Neural progenitor cell (in vitro differentiated cells): Measurements from ENCODE around the gene SH3D21. TPM values are rescaled to one million over a fixed set of nuclear protein-coding genes. Genes with fewer than 3 reads are reported as not detected.

Experiments
- DNase-seq: peaks from one replicate; pipeline ENCODE4 v3.0.0-alpha.2; 2016; ENCODE audit warnings: low spot score
- H2AFZ ChIP-seq: fragments of 200-600 bp; sonication (generic); replicated peaks from 2 replicates; pipeline ENCODE4 v1.6.1; 2016; ENCODE audit warnings: antibody characterized with exemption
- H3F3A ChIP-seq: fragments of 200-600 bp; sonication (generic); 2 replicates; pipeline ENCODE4 v1.6.1; 2016; ENCODE audit warnings: antibody characterized with exemption, low read depth
- H3K27ac ChIP-seq: fragments of 200-600 bp; sonication (generic); 2 replicates; pipeline ENCODE4 v1.5.1; 2016; ENCODE audit warnings: mild to moderate bottlenecking
- H3K27me3 ChIP-seq: fragments of 200-600 bp; sonication (generic); 2 replicates; pipeline ENCODE4 v1.6.1; 2016; ENCODE audit warnings: mild to moderate bottlenecking, moderate library complexity
- H3K36me3 ChIP-seq: fragments of 200-600 bp; sonication (generic); 2 replicates; pipeline ENCODE4 v1.5.1; 2016
- H3K4me1 ChIP-seq: fragments of 200-600 bp; sonication (generic); 2 replicates; pipeline ENCODE4 v1.6.1; 2016; ENCODE audit warnings: mixed run types
- H3K4me2 ChIP-seq: fragments of 200-600 bp; sonication (generic); 2 replicates; pipeline ENCODE4 v1.6.1; 2016
- H3K4me3 ChIP-seq: fragments of 200-600 bp; sonication (generic); 2 replicates; pipeline ENCODE4 v1.5.1; 2016
- H3K79me2 ChIP-seq: fragments of 200-600 bp; sonication (generic); 2 replicates; pipeline ENCODE4 v1.6.1; 2016; ENCODE audit warnings: low read depth
- H3K9ac ChIP-seq: fragments of 200-600 bp; sonication (generic); 2 replicates; pipeline ENCODE4 v1.6.1; 2016
- H3K9me3 ChIP-seq: fragments of 200-600 bp; sonication (generic); 2 replicates; pipeline ENCODE4 v1.5.1; 2016; ENCODE audit warnings: low read depth
- H4K20me1 ChIP-seq: fragments of 200-600 bp; sonication (generic); 2 replicates; pipeline ENCODE4 v1.6.1; 2016; ENCODE audit warnings: low read depth
- H3K27ac Mint-ChIP-seq: 3 replicates; pipeline ENCODE4 v1.8.0; 2021; ENCODE audit warnings: mixed read lengths
- H3K27me3 Mint-ChIP-seq: 2 replicates; pipeline ENCODE4 v1.8.0; 2022; ENCODE audit warnings: low read depth, mild to moderate bottlenecking, inconsistent platforms, moderate library complexity, mixed read lengths; ENCODE audit not compliant: insufficient read depth
- H3K36me3 Mint-ChIP-seq: 3 replicates; pipeline ENCODE4 v1.8.0; 2021; ENCODE audit warnings: mixed read lengths
- H3K4me1 Mint-ChIP-seq: 3 replicates; pipeline ENCODE4 v1.8.0; 2021; ENCODE audit warnings: mixed read lengths
- H3K4me3 Mint-ChIP-seq: 3 replicates; pipeline ENCODE4 v1.8.0; 2021; ENCODE audit warnings: mild to moderate bottlenecking, moderate library complexity, mixed read lengths
- H3K9me3 Mint-ChIP-seq: 3 replicates; pipeline ENCODE4 v1.8.0; 2020; ENCODE audit warnings: mixed read lengths
- CTCF ChIP-seq: fragments of 200-600 bp; sonication (generic); IDR thresholded peaks from 2 replicates; pipeline ENCODE4 v1.5.1; 2017; ENCODE audit warnings: antibody characterized with exemption, mild to moderate bottlenecking
- EZH2 ChIP-seq: fragments of 200-600 bp; sonication (generic); IDR thresholded peaks from 2 replicates; pipeline ENCODE4 v1.6.1; 2017; ENCODE audit warnings: antibody characterized with exemption, mild to moderate bottlenecking, moderate library complexity
- EZH2phosphoT487 ChIP-seq: fragments of 200-600 bp; sonication (generic); IDR thresholded peaks from 2 replicates; pipeline ENCODE4 v1.6.1; 2017; ENCODE audit warnings: antibody characterized with exemption
- total RNA-seq: library from RNA; depleted of rRNA; stranded (reverse); fragments of >200 nt; gene quantifications from 2 replicates; pipeline ENCODE4 v1.2.3, GENCODE V29; 2015; ENCODE audit warnings: low replicate concordance

The SH3D21 gene
- 6.1 and 15.1 TPM in 2 replicates for total RNA-seq

GRCh38 chr1:36306210-36306901, at the start of gene SH3D21:
Gene SH3D21 (plus strand): TSS chr1:36306368. CDS start chr1:36306421, 53 bp downstream.
- peaks cover 22% of the 10 kb centered on the region for H4K20me1 ChIP-seq
- H3K9ac ChIP-seq = peak within 1 kb of the TSS; percentile 23
- Mint-ChIP-seq H3K9me3 (no peaks in the 10 kb centered on the region), H3K4me1 (peaks cover 16% of the 10 kb centered on the region), H3K27ac (no peak within 1 kb of the TSS), H3K4me3 (peak within 1 kb of the TSS; percentile 91), H3K36me3 (peaks cover 15% of the 10 kb centered on the region), H3K27me3 (peaks cover 2% of the 10 kb centered on the region)
- peaks cover 27% of the 10 kb centered on the region for H3F3A ChIP-seq
- H3K27ac ChIP-seq = no peak within 1 kb of the TSS
- H2AFZ ChIP-seq = peak within 1 kb of the TSS; percentile 87
- DNase-seq = peak; percentile 87
- peak within 1 kb of the TSS; percentile 91 for H3K4me2 ChIP-seq
- TF ChIP-seq CTCF (peak; percentile 21), EZH2 (peak; percentile 36), EZH2phosphoT487 (no peak)
- peaks cover 11% of the 10 kb centered on the region for H3K4me1 ChIP-seq
- no peaks in the 10 kb centered on the region for H3K27me3 ChIP-seq
- H3K79me2 ChIP-seq = peaks cover 6% of the 10 kb centered on the region
- H3K36me3 ChIP-seq = peaks cover under 1% of the 10 kb centered on the region
- H3K4me3 ChIP-seq = peak within 1 kb of the TSS; percentile 80
- no peaks in the 10 kb centered on the region for H3K9me3 ChIP-seq

DNA sequence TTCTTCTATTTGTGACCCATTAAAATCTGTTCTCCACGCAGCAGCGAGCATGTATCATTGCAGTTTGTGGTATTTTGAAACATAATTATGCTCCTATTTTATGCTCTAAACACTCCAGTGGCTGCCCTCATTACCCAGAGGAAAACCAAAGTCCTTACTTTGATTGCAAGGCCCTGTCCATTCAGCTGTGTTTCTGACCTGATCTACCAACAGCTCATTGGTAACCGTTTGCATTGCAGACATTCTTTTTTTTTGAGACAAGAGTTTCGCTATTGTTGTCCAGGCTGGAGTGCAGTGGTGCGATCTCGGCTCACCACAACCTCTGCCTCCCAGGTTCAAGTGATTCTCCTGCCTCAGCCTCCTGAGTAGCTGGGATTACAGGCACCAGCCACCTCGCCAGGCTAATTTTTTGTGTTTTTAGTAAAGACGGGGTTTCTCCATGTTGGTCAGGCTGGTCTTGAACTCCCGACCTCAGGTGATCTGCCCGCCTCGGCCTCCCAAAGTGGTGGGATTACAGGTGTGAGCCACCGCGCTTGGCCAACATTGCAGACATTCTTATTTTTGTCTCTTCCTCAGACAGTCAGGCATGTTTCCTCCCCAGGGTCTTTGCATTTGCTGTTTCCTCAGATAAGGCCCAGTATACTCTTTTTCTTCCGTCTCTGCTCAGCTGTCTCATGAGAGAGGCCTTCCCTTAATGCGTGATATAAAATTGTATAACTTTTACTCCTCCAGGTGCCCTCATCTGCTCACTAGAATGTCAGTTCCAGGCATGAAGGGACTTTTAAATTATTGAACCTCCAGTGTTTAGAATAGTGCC, 49.4 kb upstream of the SH3D21 start:
- H3K36me3 Mint-ChIP-seq = peaks cover 19% of the 10 kb centered on the region
- H3K4me3 ChIP-seq = no peak overlapping the region
- H3K4me3 Mint-ChIP-seq = no peak overlapping the region
- no peaks in the 10 kb centered on the region for H3K27me3 ChIP-seq
- no peak for TF ChIP-seq EZH2phosphoT487
- TF ChIP-seq EZH2 = no peak
- TF ChIP-seq CTCF = no peak
- no peaks in the 10 kb centered on the region for H3K9me3 Mint-ChIP-seq
- no peaks in the 10 kb centered on the region for H3K4me1 ChIP-seq
- no peaks in the 10 kb centered on the region for H3K36me3 ChIP-seq
- H3K4me2 ChIP-seq = no peak overlapping the region
- H3K27ac Mint-ChIP-seq = peak overlapping the region; percentile 36
- H3K9ac ChIP-seq = no peak overlapping the region
- peaks cover 8% of the 10 kb centered on the region for H3F3A ChIP-seq
- H3K27ac ChIP-seq = no peak overlapping the region
- DNase-seq = no peak
- no peaks in the 10 kb centered on the region for H3K4me1 Mint-ChIP-seq
- H4K20me1 ChIP-seq = peaks cover 85% of the 10 kb centered on the region
- H3K27me3 Mint-ChIP-seq = no peaks in the 10 kb centered on the region
- no peaks in the 10 kb centered on the region for H3K9me3 ChIP-seq
- H3K79me2 ChIP-seq = peaks cover 92% of the 10 kb centered on the region
- no peak overlapping the region for H2AFZ ChIP-seq

DNA sequence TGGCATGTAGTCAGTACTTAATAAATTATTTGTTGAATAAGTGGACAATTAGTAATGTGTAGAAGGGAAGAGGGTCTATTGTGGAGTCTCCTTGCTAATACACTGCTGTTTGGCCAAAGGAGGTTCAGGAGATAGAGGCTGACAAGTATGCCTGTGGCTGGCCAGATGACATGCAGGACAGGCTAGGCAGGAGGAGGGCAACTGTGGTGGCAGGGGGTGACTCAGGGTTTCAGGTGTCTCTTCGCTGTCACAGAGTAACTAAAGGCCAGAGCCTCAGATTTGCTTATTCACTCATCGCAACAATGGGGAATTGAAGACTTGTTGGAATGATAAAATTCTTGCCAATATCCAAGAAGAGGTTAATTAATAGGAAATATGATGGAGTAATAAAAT, 48.8 kb upstream of the SH3D21 start:
- Histone ChIP-seq H4K20me1 (peaks cover 83% of the 10 kb centered on the region), H3F3A (peaks cover 8% of the 10 kb centered on the region), H3K4me3 (no peak overlapping the region), H3K9me3 (no peaks in the 10 kb centered on the region), H3K4me2 (no peak overlapping the region), H3K4me1 (no peaks in the 10 kb centered on the region), H3K27me3 (no peaks in the 10 kb centered on the region), H3K36me3 (no peaks in the 10 kb centered on the region), H2AFZ (no peak overlapping the region), H3K27ac (no peak overlapping the region), H3K79me2 (peaks cover 92% of the 10 kb centered on the region), H3K9ac (no peak overlapping the region)
- H3K4me3 Mint-ChIP-seq = no peak overlapping the region
- H3K36me3 Mint-ChIP-seq = peaks cover 20% of the 10 kb centered on the region
- no peaks in the 10 kb centered on the region for H3K9me3 Mint-ChIP-seq
- no peaks in the 10 kb centered on the region for H3K4me1 Mint-ChIP-seq
- no peak for DNase-seq
- no peak overlapping the region for H3K27ac Mint-ChIP-seq
- TF ChIP-seq EZH2 = no peak
- no peak for TF ChIP-seq EZH2phosphoT487
- no peaks in the 10 kb centered on the region for H3K27me3 Mint-ChIP-seq
